HG03159 (cell line): Measurements from ENCODE around the gene MRFAP1L1.
"Not testable (repeated sequence)": the region's sequence is repeated elsewhere in the genome, so short reads cannot be mapped to it uniquely, and the experiment has no call there.

Experiments used
- ATAC-seq: cut with Tn5 transposase; IDR thresholded peaks from one replicate; pipeline ENCODE4 v1.9.1; 2021; ENCODE audit warnings: mild to moderate bottlenecking, moderate library complexity; ENCODE audit not compliant: unreplicated experiment

The MRFAP1L1 gene

GRCh38 chr4:6709230-6710114 is at the start of gene MRFAP1L1:
MRFAP1L1 (minus strand) TSS chr4:6709865; CDS start chr4:6709629, 236 bp downstream.
- peak; percentile 70 for ATAC-seq

DNA sequence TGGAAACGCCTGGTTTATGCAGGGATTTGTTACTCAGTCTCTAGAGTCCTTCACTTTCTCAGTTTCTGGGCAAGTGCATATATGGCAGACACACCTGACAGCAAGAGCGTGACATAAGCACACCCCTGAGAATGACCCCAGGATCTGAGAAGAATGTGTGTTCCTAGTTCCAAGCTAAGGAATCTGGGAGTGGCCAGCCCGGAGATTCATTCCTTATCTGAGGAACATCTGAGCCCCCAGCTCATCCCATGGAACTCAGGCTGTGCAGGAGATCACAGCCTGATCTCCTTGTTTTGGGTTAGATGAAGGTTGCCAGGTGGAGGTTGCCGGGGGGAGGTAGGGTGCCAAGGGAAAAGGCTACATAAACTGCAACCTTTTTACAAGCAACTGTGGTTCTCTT is 49.1 kb upstream of the MRFAP1L1 start:
- no peak for ATAC-seq

DNA sequence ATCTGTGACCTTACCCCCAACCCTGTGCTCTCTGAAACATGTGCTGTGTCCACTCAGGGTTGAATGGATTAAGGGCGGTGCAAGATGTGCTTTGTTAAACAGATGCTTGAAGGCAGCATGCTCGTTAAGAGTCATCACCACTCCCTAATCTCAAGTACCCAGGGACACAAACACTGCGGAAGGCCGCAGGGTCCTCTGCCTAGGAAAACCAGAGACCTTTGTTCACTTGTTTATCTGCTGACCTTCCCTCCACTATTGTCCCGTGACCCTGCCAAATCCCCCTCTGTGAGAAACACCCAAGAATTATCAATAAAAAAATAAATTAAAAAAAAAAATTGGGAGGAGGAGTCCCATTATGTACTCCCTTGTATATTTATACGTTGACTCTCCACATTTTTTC is 46.7 kb upstream of the MRFAP1L1 start:
- not testable (repeated sequence) for ATAC-seq

- ATAC-seq, result no peak
Observed at GRCh38 chr4:6755088-6755753, 45.6 kb upstream of the MRFAP1L1 start.

- no peak for ATAC-seq
Observed at GRCh38 chr4:6754481-6755087, 44.9 kb upstream of the MRFAP1L1 start.

DNA sequence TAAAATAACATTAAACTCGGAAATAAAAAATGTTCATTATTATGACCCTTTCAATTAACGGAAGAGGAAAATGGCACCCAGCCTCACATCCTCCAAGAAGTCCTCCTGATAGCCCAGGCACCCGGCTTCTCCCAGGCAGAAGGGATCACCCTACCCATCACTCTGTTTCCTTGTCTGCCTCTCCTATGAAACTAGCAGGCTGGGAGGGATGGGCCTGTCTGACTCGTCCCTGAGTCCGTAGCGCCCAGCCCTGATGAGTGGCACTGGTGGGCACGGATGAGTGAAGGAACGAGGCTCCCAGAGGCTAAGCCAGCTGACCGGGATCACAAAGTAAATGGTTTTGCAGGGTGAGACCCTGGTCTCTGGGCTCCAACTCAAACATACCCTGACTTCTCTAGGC is 44.2 kb upstream of the MRFAP1L1 start:
- no peak for ATAC-seq

GRCh38 chr4:6753103-6753560 is 43.5 kb upstream of the MRFAP1L1 start:
- ATAC-seq, result no peak

DNA sequence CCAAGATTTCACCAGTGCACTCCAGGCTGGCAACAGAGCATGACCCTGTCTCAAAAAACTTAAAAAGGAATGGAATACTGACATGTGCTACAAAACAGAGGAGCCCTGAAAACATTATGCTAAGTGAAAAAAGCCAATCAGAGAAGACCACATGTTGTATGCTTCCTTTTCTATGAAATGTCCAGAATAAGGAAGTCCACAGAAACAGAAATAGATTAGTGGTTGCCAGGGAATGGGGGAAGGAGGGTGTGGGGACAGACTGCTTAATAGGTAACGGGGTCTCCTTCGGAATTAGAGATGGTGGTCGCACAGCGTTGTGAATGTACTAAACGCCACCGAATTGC is 42.8 kb upstream of the MRFAP1L1 start:
- ATAC-seq, result no peak

DNA sequence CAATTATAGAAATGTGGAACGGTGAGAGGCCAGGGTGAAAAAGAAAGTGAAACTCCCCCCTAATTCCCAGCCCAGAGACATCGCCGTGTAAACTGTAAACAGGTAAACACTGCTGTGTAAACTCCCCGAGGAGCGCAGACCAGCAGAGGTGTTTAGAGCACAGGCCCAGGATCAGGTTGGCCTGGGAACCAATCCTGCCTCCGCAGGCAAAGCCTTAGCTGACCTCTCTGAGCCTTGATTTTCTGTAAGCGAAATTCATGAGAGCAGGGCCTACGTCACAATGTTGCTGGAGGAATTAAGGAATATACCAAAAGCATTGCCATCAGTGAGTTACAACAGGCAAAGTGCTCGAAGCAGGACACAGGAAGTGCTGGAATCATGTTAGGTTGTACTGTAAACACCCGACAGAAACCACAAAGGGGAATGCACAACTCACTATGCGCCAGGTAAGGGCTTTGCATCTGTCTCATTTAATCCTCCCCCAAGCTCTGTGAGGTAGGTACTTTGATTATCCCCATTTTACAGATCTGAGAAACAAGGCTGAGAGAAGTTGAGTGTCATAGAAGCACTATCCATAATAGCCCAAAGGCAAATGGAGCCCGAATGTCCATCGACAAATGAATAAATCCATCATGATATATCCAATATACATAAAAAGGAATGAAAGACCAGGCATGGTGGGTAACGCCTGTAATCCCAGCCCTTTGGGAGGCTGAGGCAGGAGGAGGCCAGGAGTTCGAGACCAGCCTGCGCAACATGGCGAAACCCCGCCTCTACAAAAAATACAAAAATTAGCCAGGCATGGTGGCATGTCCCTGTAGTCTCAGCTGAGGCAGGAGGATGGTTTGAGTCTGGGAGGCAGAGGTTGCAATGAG is 42.2 kb upstream of the MRFAP1L1 start:
- no peak for ATAC-seq

GRCh38 chr4:6750286-6751221 is 40.9 kb upstream of the MRFAP1L1 start:
- no peak for ATAC-seq

GRCh38 chr4:6749340-6750171 is 39.9 kb upstream of the MRFAP1L1 start:
- no peak for ATAC-seq

GRCh38 chr4:6748286-6748685 is 38.6 kb upstream of the MRFAP1L1 start:
- ATAC-seq, result no peak

DNA sequence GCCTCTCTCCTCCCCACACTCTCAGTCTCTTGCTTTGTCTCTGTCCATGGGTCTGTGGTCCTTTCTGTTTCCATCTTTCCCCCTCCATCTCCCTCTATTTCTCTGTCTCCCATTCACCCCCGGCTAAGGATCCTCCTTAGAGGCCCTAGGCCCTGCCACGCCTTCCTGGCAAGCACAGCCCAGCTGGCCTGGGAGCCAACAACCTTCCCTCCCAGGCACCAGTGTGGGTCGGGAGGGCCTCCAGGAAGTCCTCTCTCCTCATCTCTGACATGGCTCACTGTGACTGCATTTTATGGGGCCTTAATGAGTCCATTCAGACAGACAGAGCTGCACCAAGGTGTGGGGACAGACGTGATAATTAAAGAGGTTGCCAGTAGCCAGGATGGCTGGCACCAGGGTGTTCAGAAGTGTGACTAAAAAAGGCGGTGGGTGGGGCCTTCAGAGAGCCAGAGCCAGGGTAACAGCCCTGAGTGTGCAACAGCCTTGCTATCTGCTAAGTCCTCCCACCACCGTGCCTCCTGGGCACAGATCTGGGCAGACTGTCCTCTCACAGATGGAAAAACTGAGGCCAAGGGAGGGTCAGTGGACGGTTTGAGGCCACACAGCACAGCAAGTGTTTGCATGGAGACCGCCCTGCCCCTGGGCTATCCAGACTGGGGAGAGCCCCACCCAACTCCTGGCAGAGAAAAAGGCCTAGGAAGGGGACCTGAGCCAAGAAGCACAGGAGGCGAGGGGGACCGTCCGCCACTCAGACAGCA is 37.8 kb upstream of the MRFAP1L1 start:
- ATAC-seq, result no peak

- no peak for ATAC-seq
Observed at GRCh38 chr4:6746721-6747293, 37.1 kb upstream of the MRFAP1L1 start.

DNA sequence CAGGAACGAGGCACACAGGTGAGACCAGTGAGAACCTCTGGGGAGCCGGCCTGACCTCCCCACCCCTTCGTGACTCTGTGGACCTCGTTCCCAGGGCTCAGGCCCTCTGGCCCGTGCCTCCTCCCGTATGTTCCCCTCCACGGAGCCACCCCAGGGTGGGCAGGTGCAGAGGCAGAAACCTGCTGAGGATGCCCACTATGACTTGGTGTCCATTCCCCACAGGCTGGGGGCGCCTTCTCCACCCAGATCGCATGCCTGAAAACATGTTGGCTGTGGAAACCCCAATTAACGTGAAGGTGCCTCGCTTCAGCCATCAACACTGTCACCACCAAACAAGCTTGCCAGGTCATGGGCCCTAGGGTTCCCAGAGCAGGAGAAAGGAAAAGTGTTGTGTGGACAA is 33.3 kb upstream of the MRFAP1L1 start:
- ATAC-seq, result no peak

DNA sequence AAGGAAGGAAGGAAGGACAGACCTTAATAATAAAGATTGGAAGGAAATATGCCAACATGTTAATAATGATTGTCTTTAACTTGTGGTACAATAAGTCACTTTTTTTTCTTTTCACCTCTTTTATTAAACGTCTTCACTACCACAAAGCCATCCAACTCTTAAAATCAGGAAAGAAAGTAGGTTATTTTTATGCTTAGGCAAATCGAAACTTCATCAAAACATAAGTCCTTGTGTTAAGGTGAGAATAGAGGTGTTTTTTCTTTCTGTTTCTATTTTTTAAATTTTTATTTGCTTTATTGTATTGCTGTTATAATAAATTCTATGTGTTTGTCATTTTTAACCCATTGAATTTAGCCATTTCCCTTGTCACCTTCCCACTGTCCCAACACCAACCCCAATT is 32.8 kb upstream of the MRFAP1L1 start:
- no peak for ATAC-seq

DNA sequence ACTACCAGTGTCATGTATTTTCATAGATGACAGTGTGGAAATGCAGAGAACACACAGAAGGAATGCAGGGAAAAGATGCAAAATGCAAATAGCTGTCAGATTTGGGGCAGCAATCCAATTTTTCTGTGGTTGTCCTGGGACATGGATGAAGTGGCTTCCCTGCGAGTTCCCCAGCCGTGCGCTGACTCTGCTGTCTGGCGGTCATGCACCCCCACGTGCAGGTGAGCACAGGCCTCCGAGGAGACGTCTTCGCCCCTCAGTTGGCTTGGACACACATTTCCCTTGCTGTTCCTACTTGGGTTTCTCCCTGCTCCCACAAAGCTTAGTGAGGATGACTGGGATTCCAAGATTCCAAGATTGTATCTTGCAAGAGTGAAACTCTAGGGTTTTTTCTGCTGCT is 30.7 kb upstream of the MRFAP1L1 start:
- ATAC-seq, result no peak

DNA sequence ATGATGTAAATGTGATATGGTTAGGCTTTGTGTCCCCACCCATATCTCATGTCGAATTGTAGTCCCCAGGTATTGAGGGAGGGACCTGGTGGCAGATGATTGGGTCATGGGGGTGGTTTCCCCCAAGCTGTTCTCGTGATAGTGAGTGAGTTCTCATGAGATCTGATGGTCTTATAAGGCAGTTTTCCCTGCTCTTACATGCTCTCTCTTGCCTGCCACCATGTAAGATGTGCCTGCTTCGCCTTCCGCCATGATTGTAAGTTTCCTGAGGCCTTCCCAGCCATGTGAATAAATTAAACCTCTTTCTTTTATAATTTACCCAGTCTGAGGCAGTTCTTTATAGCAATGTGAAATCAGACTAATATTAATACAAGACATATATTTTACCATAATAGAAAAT is 30.3 kb upstream of the MRFAP1L1 start:
- no peak for ATAC-seq
